T-helper 22 cell (primary cell): ENCODE measurements around the gene ENO2.

Experiments
- DNase-seq: peaks from one replicate; pipeline ENCODE4 v3.0.0-alpha.2; 2020; ENCODE audit warnings: low read depth

The ENO2 gene

GRCh38 chr12:6948873-6949594 is 34.7 kb downstream of the ENO2 start:
- DNase-seq, result no peak

DNA sequence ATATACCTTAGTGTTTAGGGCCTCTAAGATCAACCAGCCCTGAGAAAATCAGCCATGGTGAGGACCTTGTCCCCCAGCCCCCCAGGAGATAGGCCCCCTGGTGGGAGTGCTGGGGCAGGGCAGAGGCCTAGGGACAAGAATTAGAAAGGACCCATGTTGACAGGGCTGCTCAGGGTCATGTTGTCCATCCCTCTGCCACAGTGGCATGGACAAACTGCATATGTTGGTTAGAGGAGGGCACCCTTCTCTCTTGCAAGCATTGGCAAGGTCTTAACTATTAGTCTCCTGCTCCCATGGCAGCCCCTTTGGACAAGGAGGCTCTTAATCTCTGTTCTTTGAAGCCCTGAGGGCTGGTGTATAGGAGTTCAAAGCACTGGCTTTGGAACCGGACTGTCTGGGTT is 36.0 kb downstream of the ENO2 start:
- no peak for DNase-seq

- DNase-seq, result no peak
These were observed 36.6 kb downstream of the ENO2 start, which contains the start of gene PTPN6 for GRCh38 chr12:6950811-6951540. PTPN6 (plus strand) TSS chr12:6951356; CDS start chr12:6951513, 157 bp downstream.

GRCh38 chr12:6951551-6952120 is 37.3 kb downstream of the ENO2 start:
- DNase-seq, result no peak

GRCh38 chr12:6952121-6952862 is 37.9 kb downstream of the ENO2 start:
- DNase-seq, result no peak

- DNase-seq, result no peak
These were observed 38.6 kb downstream of the ENO2 start for GRCh38 chr12:6952863-6953441.

DNA sequence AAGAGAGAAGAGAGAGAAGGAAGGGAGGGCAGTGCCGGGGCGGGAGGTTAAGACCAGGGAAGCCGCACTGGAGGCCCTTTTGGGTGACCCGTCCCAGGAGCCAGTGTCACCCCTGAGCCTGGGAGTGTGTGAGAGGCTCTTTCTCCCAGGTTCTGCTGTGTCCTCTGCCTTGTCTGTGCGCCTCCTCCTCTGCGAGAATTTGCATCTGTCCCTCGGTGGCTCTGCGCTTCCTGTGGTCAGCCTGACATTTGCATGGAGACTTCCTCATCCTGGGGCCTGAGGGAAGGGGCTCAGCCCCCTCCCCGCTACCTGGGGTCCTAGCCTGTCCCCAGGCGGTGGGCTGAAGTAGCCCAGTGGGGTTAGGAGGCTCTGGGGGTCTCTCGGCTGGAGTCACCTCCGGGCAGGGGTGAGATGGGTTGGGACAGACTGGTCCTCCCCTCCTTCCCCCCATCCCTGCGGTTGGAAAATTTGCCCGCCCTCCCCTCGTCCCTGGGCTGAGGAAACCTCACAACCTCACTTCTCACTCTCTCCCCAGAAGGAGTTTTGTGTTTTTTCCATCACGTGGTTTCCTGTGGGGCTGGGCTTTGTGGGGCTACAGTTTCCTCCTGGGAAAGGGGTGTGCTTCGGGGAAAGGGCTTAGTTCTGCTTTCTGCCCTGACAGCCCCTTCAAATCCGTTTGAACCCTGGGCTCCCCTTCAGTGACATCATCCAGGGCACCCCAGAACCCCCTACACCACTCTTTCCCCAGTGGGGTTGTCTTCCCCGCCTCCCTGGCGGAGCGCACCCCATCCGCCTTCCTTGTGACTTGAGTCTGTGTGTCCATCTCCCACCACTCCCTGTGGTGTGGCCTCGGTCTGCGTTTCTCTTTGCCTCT is 39.3 kb downstream of the ENO2 start:
- peak; percentile 76 for DNase-seq

DNA sequence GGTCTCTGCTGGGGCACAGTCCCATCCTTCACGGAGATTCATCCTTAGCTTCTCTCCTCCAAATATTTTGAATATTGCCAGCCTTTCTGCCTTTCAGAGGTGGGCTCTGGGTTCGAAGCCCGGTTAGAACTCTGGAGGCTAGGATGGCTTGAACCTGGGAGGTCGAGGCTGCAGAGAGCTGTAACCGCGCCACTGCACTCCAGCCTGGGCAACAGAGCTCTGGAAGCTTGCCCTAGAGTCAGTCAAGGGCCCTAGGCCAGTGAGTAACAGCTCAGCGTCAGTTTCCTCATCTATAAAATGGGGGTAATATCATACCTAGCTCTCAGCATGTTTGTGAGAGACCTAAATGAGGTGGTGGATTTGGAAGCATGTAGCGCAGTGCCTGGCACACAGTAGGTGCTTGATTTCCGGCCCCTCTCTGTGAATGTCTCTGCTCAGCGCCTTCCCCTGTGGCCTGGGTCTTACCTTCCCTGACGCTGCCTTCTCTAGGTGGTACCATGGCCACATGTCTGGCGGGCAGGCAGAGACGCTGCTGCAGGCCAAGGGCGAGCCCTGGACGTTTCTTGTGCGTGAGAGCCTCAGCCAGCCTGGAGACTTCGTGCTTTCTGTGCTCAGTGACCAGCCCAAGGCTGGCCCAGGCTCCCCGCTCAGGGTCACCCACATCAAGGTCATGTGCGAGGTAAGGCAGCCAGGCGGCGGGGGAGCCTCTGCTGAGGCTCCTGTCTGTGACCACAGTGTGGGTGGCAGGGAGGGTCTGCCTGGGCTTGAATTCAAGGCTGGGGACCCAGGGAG is 40.1 kb downstream of the ENO2 start:
- DNase-seq, result no peak

DNA sequence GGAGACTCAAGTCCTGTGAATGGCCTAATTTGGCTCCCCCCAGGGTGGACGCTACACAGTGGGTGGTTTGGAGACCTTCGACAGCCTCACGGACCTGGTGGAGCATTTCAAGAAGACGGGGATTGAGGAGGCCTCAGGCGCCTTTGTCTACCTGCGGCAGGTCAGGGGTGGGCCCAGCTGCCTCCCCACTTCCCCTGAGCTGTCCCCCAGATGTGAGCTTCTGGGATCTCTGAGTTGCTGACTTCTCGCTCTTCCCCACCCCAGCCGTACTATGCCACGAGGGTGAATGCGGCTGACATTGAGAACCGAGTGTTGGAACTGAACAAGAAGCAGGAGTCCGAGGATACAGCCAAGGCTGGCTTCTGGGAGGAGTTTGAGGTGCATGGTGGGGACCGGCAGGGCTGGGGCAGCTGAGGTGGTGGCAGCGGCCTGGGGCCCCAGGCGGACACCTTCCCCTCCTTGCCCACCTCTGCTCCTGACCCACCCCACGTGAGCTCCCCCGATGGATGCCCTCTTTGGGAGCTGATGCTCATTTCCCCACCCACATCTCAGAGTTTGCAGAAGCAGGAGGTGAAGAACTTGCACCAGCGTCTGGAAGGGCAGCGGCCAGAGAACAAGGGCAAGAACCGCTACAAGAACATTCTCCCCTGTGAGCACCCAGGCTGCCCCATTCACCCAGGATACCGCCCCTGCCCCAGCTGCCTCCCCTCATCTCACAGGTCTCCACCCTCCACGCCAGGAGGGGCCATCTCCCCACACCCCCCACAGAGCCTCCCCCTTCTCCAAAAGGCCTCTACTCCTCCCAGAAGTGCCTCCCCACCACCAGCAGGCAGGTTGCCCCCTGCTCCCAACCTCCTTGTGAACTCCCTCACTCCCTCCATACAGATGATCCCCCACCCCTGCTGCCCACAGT is 41.0 kb downstream of the ENO2 start:
- DNase-seq, result no peak

DNA sequence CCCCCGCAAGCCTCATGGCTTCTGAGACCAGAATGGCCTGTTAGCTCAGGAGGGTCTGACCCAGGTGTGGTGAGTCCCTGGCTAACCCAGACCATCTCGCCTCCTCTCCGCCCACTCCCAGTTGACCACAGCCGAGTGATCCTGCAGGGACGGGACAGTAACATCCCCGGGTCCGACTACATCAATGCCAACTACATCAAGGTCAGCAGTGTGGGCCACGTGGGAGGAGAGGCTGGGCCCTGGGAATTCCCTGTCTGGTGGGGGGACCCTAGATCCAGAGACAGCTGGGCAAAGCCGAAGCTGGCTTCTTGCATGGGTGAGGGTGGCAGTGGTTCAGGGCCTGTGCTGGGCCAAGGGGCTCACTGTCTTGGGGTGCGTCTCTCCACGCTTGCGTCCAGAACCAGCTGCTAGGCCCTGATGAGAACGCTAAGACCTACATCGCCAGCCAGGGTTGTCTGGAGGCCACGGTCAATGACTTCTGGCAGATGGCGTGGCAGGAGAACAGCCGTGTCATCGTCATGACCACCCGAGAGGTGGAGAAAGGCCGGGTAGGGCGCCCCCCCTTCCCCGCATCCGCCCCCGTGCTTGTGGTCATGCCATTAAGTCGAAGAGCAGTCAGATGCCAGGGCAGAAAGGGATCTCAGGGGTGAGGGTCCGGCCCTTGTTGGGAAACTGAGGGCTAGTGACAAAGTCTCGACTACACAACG is 41.8 kb downstream of the ENO2 start:
- DNase-seq, result no peak

DNA sequence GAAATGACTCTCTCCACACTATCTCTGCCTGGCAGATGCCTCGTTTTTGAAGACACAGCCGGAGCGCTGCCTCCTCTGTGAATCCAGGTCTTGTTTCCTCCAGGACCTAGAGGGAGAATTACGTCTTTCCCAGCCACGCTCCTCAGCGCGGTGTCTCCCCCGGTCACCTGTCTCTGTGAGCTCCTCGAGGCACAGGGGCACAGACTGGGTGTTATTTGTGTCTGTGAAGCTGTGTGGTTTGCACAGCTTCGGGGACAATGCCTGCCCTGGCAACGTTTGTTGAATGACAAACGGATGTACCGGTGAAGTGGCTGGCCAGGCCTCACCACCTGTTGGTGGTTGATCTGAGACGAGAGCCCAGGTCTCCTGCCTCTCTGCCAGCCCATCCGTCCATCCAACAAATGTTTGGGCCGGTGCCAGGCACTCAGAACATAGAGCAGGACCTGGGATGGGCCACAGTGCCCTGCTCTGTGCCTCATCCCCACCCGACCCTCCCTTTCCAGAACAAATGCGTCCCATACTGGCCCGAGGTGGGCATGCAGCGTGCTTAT is 42.8 kb downstream of the ENO2 start:
- DNase-seq, result no peak

DNA sequence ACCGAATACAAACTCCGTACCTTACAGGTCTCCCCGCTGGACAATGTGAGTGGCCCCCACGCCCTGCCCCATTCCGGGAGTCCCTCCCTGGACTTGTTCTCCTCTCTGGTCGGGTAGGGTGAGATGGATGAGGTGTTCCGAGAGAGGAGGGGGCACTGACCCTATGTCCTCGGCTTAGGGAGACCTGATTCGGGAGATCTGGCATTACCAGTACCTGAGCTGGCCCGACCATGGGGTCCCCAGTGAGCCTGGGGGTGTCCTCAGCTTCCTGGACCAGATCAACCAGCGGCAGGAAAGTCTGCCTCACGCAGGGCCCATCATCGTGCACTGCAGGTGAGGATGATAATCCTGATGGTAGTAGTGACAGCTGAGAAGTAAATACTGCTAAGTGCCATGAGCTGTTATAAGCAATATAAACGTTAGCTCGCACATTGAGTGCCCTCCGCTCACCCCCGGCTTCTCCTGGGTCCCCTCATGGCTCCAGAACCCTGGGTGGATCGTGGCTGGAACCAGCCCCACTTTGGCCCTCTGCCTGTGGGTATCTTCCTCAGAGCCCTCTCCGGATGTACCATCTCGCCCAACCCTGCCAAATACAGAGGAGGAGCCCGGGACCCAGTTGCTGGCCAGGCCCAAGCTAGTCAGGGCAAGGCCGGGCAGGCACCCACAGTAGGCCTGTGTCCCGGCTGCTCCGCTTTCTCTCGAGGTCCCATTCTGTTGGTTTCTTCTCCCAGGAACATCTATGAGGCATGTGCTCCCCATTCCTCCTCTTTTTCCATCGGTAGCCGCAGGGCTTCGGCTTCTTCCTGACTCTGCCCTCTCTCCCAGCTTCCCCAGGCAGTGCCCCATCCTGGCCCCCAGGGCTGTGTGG is 43.6 kb downstream of the ENO2 start:
- DNase-seq, result no peak

DNA sequence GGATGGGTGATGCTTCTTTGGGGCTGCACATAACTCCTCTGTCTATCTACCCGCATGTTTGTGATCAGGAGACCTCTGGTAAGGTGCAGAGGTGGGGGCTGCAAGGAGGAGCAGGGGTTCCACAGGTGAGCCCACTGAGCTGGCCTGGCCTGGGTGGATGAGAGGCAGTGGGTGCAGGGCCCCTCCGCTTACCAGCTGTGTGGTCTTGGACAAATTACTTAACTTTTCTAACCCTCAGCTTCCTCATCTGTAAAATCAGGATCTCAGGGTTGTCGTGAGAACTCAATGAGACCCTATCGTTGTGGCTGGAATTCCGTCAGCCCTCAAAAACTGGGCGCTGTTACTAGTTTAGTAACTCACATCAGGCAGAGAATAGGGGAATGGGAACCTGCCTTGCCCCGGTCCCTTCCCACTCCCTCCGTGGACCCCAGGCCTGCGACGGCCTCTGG is 44.3 kb downstream of the ENO2 start:
- no peak for DNase-seq

DNA sequence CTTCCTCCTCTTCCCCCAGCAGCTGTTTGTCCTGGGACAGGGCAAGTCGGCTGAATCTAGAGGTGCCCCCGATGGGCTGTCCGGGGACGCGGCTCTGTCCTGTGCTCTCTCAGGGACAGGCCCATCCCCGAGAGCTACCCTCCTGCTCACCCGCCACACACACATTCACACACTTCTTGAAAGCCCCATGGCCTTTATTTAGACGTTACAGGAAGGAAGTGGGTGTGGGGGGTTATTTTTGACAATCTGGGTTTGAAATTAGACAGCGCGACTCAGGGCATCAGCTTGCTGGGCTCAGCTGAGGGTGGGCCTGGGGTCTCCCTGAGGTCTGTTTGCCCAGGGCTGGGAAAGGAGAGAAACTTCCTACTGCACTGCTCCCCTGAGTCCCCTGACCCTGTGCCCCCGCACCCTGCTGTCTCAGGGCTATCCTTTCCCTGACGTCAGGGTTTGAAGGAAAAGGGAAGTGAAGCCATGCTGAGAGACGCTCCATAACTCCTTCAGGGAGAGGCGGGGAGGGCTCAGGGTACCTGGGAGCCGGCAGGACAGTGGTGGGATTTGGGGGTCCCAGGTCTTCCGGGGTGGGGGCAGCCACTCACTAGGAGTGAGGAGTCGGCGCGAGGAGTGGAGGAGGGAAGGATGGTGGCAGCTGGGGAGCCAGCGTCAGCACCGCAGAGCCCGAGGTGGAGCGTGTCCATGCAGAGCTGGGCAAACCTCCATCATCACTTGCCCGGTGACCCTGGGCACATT is 44.9 kb downstream of the ENO2 start:
- DNase-seq, result peak; percentile 70

DNA sequence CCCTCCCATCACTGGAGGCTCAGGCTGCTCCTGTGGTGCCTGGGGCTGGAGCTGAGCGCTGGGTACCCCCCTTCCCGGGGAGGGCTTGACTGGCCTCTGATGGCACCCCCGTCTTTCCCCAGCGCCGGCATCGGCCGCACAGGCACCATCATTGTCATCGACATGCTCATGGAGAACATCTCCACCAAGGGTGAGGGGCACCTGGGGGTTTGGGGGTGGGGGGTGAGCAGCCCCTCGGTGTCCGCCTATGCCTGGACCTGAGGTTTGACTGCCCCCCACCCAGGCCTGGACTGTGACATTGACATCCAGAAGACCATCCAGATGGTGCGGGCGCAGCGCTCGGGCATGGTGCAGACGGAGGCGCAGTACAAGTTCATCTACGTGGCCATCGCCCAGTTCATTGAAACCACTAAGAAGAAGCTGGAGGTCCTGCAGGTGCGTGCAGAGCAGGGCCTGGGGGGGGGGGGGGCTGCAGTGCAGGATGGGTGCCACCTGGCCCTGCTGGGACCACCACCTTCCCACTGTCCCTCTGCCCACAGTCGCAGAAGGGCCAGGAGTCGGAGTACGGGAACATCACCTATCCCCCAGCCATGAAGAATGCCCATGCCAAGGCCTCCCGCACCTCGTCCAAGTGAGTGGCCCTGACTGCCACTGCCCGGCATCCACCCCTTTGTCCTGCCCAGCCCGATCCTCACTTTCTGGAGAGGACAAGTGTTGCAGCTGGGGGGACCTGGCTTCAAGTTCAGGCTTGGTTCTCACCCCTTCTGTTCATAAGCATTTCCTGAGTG is 45.6 kb downstream of the ENO2 start:
- no peak for DNase-seq
